T47D (cell line): ENCODE results near the gene TAMALIN.
A peak's percentile ranks its signal among the peaks of the same experiment; 100 is the strongest.

Experiments used
- DNase-seq, 2 experiments: peaks; one replicate each; pipeline versions ENCODE4 v3.0.0 to v3.0.0-alpha.2; 2011 to 2012; ENCODE audit warnings: low read depth in 1 of 2, low spot score in 1 of 2
- JUND ChIP-seq: IDR thresholded peaks from 2 replicates; pipeline ENCODE4 v1.6.1; 2012; ENCODE audit warnings: low read depth
- in situ Hi-C: cut with HindIII; loops from 2 replicates; pipeline ENCODE4 v1.10.0; 2016; ENCODE audit warnings: low sequenced_read_pairs, low pct_unique_long_range_greater_than_20kb

Gene TAMALIN

GRCh38 chr12:52006726-52007157, at the start of gene TAMALIN:
TSS of gene TAMALIN (plus strand) at chr12:52006946. CDS start at chr12:52007020, 74 bp downstream.
- no peak for TF ChIP-seq JUND
- in situ Hi-C loops: no loop called here
- DNase-seq: no peak

- no peak for DNase-seq
- in situ Hi-C loops: no loop called here
- no peak for TF ChIP-seq JUND
Measured at GRCh38 chr12:51958542-51958941, 48.2 kb upstream of the TAMALIN start.

GRCh38 chr12:51959211-51959610, 47.5 kb upstream of the TAMALIN start:
- no peak for DNase-seq
- TF ChIP-seq JUND: no peak
- in situ Hi-C loops: no loop called here

- in situ Hi-C loops: no loop called here
- TF ChIP-seq JUND: no peak
- DNase-seq: no peak
Measured at GRCh38 chr12:51959921-51960320, 46.8 kb upstream of the TAMALIN start.

- DNase-seq: no peak
- in situ Hi-C loops: no loop called here
- no peak for TF ChIP-seq JUND
Measured at GRCh38 chr12:51960488-51960887, 46.3 kb upstream of the TAMALIN start.

GRCh38 chr12:51960890-51961289, 45.9 kb upstream of the TAMALIN start:
- in situ Hi-C loops: no loop called here
- no peak for DNase-seq
- TF ChIP-seq JUND: no peak

GRCh38 chr12:51961834-51962233, 44.9 kb upstream of the TAMALIN start:
- no peak for TF ChIP-seq JUND
- in situ Hi-C loops: no loop called here
- DNase-seq: peak in 1 of 2 experiments; percentile 13

- in situ Hi-C loops: no loop called here
- no peak for DNase-seq
- TF ChIP-seq JUND: no peak
Measured at GRCh38 chr12:51962737-51963136, 44.0 kb upstream of the TAMALIN start.

- no peak for TF ChIP-seq JUND
- no peak for DNase-seq
- in situ Hi-C loops: no loop called here
Measured at GRCh38 chr12:51963477-51963876, 43.3 kb upstream of the TAMALIN start.

- no peak for DNase-seq
- in situ Hi-C loops: no loop called here
- TF ChIP-seq JUND: no peak
Measured at GRCh38 chr12:51969643-51970042, 37.1 kb upstream of the TAMALIN start.

- no peak for TF ChIP-seq JUND
- DNase-seq: no peak
- in situ Hi-C loops: no loop called here
Measured at GRCh38 chr12:51970904-51971646, 35.7 kb upstream of the TAMALIN start.

- in situ Hi-C loops: no loop called here
- no peak for DNase-seq
- TF ChIP-seq JUND: no peak
Measured at GRCh38 chr12:51971679-51972421, 34.9 kb upstream of the TAMALIN start.

- DNase-seq: no peak
- in situ Hi-C loops: no loop called here
- no peak for TF ChIP-seq JUND
Measured at GRCh38 chr12:51972422-51972812, 34.3 kb upstream of the TAMALIN start.
